ENCODE measurements around the gene C1QL4.
"Not testable (repeated sequence)": the region's sequence is repeated elsewhere in the genome, so short reads cannot be mapped to it uniquely, and the experiment has no call there.

The C1QL4 gene

DNA sequence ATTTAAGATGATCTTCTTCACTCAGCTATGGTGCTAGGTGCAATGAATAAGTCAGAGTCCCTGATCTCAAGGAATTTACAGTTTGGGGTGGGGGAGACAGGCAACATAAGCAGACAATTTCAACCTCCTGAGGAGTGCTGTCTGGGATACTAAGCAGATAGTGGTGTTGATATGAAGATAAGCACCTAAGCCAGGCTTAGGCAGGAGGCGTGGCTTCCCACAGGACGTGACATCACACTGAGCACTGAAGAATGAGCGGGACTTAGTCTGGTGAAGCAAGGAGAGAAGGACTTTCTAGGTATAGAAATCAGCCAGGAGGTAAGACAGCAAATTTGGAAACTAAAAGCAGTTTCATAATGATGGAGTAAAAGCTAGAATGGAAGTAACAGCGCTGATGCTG is 35.2 kb downstream of the C1QL4 start:
- DNase-seq (ENCODE audit: low read depth) = no peak

- no peak for DNase-seq (ENCODE audit: low read depth)
Measured at GRCh38 chr12:49298160-49298559, 38.8 kb downstream of the C1QL4 start.

DNA sequence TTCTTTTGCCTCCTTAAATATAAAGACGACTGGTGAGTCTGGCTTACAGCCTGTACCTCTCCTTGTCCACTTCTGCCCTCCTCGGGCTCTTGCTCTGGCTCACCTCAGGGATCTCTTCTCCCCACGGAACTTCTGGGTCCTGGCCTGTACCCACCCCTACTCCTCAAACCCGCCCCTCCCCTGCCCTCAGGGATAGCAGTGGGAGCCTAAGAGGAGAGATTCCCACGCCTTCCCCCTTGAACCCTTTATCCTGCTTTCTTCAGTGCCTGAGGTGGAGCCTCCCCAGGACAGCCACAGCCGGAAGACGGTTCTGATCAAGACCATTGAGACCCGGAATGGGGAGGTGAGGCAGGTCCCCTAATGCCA is 39.3 kb downstream of the C1QL4 start:
- DNase-seq (ENCODE audit: low read depth) = no peak

- DNase-seq (ENCODE audit: low read depth) = no peak
Measured at GRCh38 chr12:49296836-49297694, 39.9 kb downstream of the C1QL4 start.

- no peak for DNase-seq (ENCODE audit: low read depth)
Measured at GRCh38 chr12:49296034-49296835, 40.8 kb downstream of the C1QL4 start.

- no peak for DNase-seq (ENCODE audit: low read depth)
Measured at GRCh38 chr12:49295082-49295936, 41.7 kb downstream of the C1QL4 start, which contains the start of gene PRPH. Gene PRPH, plus strand, starts transcription at chr12:49295147. Its CDS starts 54 bp downstream, at chr12:49295201.

GRCh38 chr12:49294804-49295081 is 42.2 kb downstream of the C1QL4 start:
- DNase-seq (ENCODE audit: low read depth) = no peak

- no peak for DNase-seq (ENCODE audit: low read depth)
Measured at GRCh38 chr12:49294086-49294803, 42.7 kb downstream of the C1QL4 start.

GRCh38 chr12:49293056-49293956 is 43.7 kb downstream of the C1QL4 start:
- DNase-seq (ENCODE audit: low read depth) = no peak

GRCh38 chr12:49292729-49293055 is 44.3 kb downstream of the C1QL4 start:
- no peak for DNase-seq (ENCODE audit: low read depth)

- no peak for DNase-seq (ENCODE audit: low read depth)
Measured at GRCh38 chr12:49288922-49289555, 47.9 kb downstream of the C1QL4 start.

GRCh38 chr12:49288412-49288853 is 48.6 kb downstream of the C1QL4 start:
- DNase-seq (ENCODE audit: low read depth) = peak; percentile 44

GRCh38 chr12:49287876-49288275 is 49.1 kb downstream of the C1QL4 start:
- no peak for DNase-seq (ENCODE audit: low read depth)

- no peak for DNase-seq (ENCODE audit: low read depth)
Measured at GRCh38 chr12:49284672-49285071, 52.3 kb downstream of the C1QL4 start.

DNA sequence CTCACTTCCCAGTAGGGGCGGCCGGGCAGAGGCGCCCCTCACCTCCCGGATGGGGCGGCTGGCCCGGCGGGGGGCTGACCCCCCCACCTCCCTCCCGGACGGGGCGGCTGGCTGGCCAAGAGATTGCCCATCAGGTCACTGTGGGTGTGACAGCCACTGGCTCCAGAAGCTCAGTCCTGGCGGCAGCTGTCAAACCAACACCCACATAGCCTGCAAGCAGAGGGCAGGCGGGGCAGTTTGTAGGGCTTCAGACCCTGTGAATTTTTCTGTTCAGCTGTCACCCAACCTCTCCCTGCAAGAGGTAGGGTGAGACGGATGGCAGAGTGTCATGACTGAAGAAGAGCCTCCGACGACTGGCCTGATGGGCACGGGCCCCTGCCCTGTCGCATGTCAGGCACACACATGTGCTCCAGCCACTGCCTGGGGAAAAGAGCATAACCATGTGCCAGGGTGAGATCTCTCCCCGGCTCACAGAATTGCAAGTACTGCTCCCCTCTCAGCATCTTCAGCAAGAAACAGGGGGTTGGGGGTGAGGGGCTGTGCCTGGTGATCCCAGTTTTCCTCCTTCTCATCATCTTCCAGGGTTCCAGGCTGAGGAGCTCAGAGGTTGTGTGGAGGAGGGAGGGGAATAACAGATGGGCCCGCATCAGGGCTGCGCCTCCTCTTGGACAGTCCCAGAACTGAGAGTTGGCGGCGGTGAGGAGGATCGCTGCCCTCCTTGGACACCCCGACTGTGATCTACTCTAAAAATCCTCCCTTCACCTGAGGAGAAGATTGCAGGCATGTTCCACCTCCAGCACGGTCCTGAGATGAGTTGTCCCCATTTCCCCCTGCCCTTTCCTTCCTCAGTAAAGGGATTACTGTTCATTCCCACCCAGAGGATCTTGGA is 53.2 kb downstream of the C1QL4 start:
- no peak for DNase-seq (ENCODE audit: low read depth)

DNA sequence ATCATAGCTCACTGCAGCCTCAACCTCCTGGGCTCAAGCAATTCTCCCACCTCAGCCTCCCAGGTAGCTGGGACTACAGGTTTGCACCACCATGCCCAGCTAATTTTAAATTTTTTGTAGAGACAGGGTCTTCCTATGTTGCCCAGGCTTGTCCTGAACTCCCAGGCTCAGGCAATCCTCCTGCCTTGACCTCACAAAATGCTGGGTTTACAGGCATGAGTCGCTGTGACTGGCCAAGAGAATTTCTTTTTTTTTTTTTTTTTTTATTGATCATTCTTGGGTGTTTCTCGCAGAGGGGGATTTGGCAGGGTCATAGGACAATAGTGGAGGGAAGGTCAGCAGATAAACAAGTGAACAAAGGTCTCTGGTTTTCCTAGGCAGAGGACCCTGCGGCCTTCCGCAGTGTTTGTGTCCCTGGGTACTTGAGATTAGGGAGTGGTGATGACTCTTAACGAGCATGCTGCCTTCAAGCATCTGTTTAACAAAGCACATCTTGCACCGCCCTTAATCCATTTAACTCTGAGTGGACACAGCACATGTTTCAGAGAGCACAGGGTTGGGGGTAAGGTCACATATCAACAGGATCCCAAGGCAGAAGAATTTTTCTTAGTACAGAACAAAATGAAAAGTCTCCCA is 54.1 kb downstream of the C1QL4 start:
- DNase-seq (ENCODE audit: low read depth) = not testable (repeated sequence)

Data from iris pigment epithelial cell (primary cell).